Measurements from ENCODE around the gene MAP1LC3A. TPM values are rescaled to one million over a fixed set of nuclear protein-coding genes. Genes with fewer than 3 reads are reported as not detected.

Gene MAP1LC3A
- total RNA-seq, 3 donors from 2014 or later, result 39.2 to 58.2 (median 51.5) TPM

DNA sequence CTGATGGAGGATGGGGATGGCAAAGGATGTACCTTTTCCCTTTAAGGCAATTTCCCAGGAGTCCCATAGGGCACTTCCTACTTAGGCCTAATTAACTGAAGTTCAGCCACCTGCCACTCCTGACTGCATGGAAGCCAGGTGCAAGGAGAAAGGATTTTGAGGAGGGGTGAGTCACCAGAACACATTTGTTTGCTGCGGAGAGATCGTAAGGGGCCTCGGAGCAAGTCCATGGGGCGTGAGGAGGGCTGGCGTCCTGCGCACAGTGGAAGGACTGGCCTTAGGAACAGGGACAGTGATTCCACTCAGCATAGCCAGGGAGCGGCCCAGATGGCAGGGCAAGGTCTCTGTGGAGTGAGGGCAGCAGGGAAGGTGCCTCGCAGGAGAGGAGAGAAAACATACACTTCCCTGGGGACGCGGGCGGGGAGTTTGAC lies 11.8 kb upstream of the MAP1LC3A start:
- no peak for DNase-seq (ENCODE audit: low spot score in 2 of 2)
- H3K4me3 ChIP-seq, result no peak overlapping the region
- TF ChIP-seq, protein P1, sequence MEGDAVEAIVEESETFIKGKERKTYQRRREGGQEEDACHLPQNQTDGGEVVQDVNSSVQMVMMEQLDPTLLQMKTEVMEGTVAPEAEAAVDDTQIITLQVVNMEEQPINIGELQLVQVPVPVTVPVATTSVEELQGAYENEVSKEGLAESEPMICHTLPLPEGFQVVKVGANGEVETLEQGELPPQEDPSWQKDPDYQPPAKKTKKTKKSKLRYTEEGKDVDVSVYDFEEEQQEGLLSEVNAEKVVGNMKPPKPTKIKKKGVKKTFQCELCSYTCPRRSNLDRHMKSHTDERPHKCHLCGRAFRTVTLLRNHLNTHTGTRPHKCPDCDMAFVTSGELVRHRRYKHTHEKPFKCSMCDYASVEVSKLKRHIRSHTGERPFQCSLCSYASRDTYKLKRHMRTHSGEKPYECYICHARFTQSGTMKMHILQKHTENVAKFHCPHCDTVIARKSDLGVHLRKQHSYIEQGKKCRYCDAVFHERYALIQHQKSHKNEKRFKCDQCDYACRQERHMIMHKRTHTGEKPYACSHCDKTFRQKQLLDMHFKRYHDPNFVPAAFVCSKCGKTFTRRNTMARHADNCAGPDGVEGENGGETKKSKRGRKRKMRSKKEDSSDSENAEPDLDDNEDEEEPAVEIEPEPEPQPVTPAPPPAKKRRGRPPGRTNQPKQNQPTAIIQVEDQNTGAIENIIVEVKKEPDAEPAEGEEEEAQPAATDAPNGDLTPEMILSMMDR (IDR thresholded peaks at IDR 0.05), result no peak
- no peak for TF ChIP-seq POLR2A (IDR thresholded peaks at IDR 0.05)
- no peak for TF ChIP-seq POLR2AphosphoS5 (IDR thresholded peaks at IDR 0.05)
- intact Hi-C loops (cut with DNase I; ENCODE audit: low total_unique reads), result no loop called here
- H3K36me3 ChIP-seq, result no peaks in the 10 kb centered on the region
- H3K27ac ChIP-seq, result no peak overlapping the region
- H3K9me3 ChIP-seq, result no peaks in the 10 kb centered on the region
- no peaks in the 10 kb centered on the region for H3K27me3 ChIP-seq
- H3K4me1 ChIP-seq, result no peaks in the 10 kb centered on the region

DNA sequence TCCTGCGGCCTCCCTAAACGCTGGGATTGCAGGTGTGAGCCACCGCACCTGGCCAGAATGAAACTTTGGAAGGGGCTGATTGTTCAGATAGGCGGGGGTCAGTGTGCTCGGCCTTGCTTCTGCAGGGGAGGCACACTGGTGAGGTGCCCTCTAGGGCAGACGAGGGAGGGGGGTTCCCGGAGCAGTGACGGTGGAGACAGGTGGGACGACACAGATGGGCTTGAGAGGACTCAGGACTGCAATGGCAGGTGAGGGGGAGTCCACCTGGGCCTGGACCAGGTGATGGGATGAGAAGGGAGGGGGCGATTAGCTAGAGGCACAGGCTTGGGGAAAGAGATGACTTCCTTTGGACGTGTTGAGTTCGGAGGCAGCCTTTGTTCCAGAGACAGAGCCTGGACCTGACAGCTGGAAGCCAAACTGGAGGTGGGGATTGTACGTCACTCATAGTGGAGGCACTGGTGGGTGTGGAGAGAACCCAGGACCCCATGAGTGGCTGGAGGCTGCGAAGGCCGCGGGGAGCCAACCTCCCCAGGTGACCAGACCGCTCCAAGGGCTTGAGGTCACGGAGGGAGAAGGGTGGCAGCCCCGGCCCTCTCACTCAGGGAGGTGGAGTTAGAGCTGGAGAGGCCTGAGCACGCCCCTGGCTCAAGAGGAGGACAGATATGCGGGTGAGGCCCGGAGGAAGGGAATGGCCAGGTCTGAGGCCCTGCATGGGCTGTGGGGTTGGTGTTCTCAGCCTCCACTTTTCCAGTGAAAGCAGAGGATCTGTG lies 10.5 kb upstream of the MAP1LC3A start:
- TF ChIP-seq POLR2AphosphoS5 (IDR thresholded peaks at IDR 0.05) (no peak), POLR2A (IDR thresholded peaks at IDR 0.05) (no peak)
- TF ChIP-seq, protein P1 (IDR thresholded peaks at IDR 0.05), result no peak
- Histone ChIP-seq H3K4me3 (no peak overlapping the region), H3K9me3 (no peaks in the 10 kb centered on the region), H3K27ac (no peak overlapping the region), H3K4me1 (no peaks in the 10 kb centered on the region), H3K27me3 (no peaks in the 10 kb centered on the region), H3K36me3 (no peaks in the 10 kb centered on the region)
- DNase-seq (ENCODE audit: low spot score in 2 of 2), result no peak
- intact Hi-C loops (cut with DNase I; ENCODE audit: low total_unique reads), result loop anchor here (1.0 kb wide), 1 partner anchor 17 kb away; no protein-coding TSS in a partner anchor

DNA sequence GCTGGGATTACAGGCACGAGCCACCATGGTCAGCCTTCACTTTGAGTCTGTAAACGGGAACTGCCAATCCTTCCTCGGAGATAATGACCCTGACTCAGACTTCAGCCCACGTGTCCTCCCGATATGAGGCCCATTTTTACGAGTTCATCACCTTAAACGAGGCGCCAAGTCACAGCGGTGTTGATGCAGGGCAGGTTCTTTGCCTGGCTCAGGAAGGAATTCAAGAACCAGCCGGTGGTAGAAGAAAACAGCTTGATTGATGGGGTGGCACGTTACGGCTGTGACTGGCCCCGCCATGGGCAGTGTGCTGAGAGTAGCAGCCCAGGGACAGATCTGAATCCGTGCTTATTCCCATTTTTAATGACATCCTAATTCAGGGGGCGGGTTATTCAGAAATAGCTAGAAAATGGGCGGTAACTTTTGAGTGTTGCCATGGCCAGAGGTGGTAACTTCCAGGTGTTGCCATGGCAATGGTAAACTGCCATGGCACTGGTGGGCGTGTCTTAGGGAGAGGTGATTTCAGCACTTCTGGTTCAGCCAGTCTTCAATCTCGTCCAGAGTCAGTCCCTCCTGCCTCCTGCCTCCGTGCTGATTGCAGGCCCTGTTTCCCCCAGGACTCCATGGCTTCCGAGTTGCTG lies 9.1 kb upstream of the MAP1LC3A start:
- H3K27ac ChIP-seq, result no peak overlapping the region
- H3K36me3 ChIP-seq, result no peaks in the 10 kb centered on the region
- H3K27me3 ChIP-seq, result no peaks in the 10 kb centered on the region
- no peaks in the 10 kb centered on the region for H3K4me1 ChIP-seq
- no peak for TF ChIP-seq POLR2A (IDR thresholded peaks at IDR 0.05)
- TF ChIP-seq, protein P1 (IDR thresholded peaks at IDR 0.05), result no peak
- TF ChIP-seq POLR2AphosphoS5 (IDR thresholded peaks at IDR 0.05), result no peak
- no peak for DNase-seq (ENCODE audit: low spot score in 2 of 2)
- intact Hi-C loops (cut with DNase I; ENCODE audit: low total_unique reads), result no loop called here
- no peaks in the 10 kb centered on the region for H3K9me3 ChIP-seq
- H3K4me3 ChIP-seq, result no peak overlapping the region

DNA sequence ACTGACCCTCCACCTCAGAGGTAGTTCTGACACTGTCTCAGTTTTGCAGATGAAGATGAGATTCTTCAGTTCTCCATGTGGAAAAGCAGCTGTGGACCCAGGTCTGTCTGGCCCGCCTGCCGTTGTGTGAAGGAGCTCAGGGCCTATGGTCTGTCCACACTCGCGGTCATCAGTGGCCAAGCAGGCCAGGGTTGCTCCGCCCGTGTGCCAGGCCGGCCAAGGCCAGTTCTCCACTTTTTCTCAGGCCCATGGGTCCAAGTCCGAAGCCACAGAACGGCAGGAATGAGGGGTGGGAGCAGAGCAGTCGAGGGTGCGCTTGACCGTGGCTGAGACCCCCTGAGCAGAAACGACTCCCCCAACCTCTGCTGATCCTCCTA lies 8.6 kb upstream of the MAP1LC3A start:
- H3K9me3 ChIP-seq, result no peaks in the 10 kb centered on the region
- DNase-seq (ENCODE audit: low spot score in 2 of 2), result no peak
- no peak overlapping the region for H3K27ac ChIP-seq
- H3K4me3 ChIP-seq, result no peak overlapping the region
- TF ChIP-seq, protein P1 (IDR thresholded peaks at IDR 0.05), result no peak
- TF ChIP-seq POLR2A (IDR thresholded peaks at IDR 0.05), result no peak
- no peak for TF ChIP-seq POLR2AphosphoS5 (IDR thresholded peaks at IDR 0.05)
- no peaks in the 10 kb centered on the region for H3K27me3 ChIP-seq
- no peaks in the 10 kb centered on the region for H3K4me1 ChIP-seq
- intact Hi-C loops (cut with DNase I; ENCODE audit: low total_unique reads), result no loop called here
- no peaks in the 10 kb centered on the region for H3K36me3 ChIP-seq

DNA sequence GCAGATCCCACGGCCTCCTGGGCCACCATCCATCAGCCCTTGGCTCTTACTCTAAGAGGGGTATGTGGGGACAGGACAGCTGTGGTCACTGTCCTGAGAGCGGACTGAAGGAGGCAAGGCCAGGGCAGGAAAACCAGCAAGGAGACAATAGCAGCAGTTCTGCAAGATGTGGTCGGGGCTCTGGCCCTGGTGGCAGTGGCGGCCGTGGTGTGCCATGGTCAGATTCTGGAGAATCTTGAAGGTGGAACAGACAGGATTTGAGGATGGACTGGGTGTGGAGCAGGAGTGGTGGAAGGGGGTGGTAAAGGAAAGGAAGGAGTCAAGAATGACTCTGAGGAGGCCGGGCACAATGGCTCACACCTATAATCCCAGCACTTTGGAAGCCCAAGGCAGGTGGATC lies 5.9 kb upstream of the MAP1LC3A start:
- intact Hi-C loops (cut with DNase I; ENCODE audit: low total_unique reads), result no loop called here
- H3K27me3 ChIP-seq, result no peaks in the 10 kb centered on the region
- no peak for DNase-seq (ENCODE audit: low spot score in 2 of 2)
- TF ChIP-seq, protein P1 (IDR thresholded peaks at IDR 0.05), result no peak
- no peak for TF ChIP-seq POLR2A (IDR thresholded peaks at IDR 0.05)
- TF ChIP-seq POLR2AphosphoS5 (IDR thresholded peaks at IDR 0.05), result no peak
- no peaks in the 10 kb centered on the region for H3K4me1 ChIP-seq
- H3K4me3 ChIP-seq, result no peak overlapping the region
- H3K9me3 ChIP-seq, result no peaks in the 10 kb centered on the region
- H3K36me3 ChIP-seq, result no peaks in the 10 kb centered on the region
- H3K27ac ChIP-seq, result no peak overlapping the region
